A549 (cell line): ENCODE results near the gene CISH. TPM values are rescaled to one million over a fixed set of nuclear protein-coding genes. Genes with fewer than 3 reads are reported as not detected.

Experiments
- ATAC-seq, 2 experiments: fragments of 200-7000 bp in 1 of 2; fragments of >200 bp in 1 of 2; cut with Nextera tagmentation in 1 of 2; cut with Tn5 transposase in 1 of 2; 3 replicates each; pipeline versions ENCODE4 v1.8.0 to v1.9.1; 2018 to 2020; ENCODE audit warnings: mild to moderate bottlenecking in 1 of 2, moderate library complexity in 1 of 2
- CTCF ChIA-PET: fragments of 300-600 bp; sonication (Branson Sonifier 250); formaldehyde crosslinking; extraction: SDS; loops from one replicate; lab custom pipeline; 2021; ENCODE audit warnings: antibody characterized with exemption, inconsistent platforms; lab: Yijun Ruan, JAX
- POLR2A ChIA-PET: fragments of 350-600 bp; formaldehyde crosslinking; extraction: SDS; loops from one replicate; lab custom pipeline; 2021; ENCODE audit warnings: antibody characterized with exemption, inconsistent platforms; lab: Yijun Ruan, JAX
- DNase-seq, 2 experiments: peaks; one replicate each; pipeline versions ENCODE4 v3.0.0 to v3.0.0-alpha.2; 2011 to 2016; ENCODE audit warnings: low read depth in 1 of 2, low spot score in 1 of 2
- FAIRE-seq: peaks from 2 replicates; lab custom pipeline; 2011; peaks lifted over from hg19 to GRCh38; lab: Jason Lieb, UNC
- H3K27ac ChIP-seq, 2 experiments: fragments of >200 bp; sonication (Bioruptor Twin); formaldehyde crosslinking; 3 replicates each; pipeline ENCODE4 v1.5.1; 2016 to 2017
- H3K4me1 ChIP-seq: fragments of >200 bp; sonication (Bioruptor Twin); formaldehyde crosslinking; 3 replicates; pipeline ENCODE4 v1.6.1; 2016
- H3K4me2 ChIP-seq: fragments of >200 bp; sonication (Bioruptor Twin); formaldehyde crosslinking; 3 replicates; pipeline ENCODE4 v1.6.1; 2016
- H3K4me3 ChIP-seq: fragments of >200 bp; sonication (Bioruptor Twin); formaldehyde crosslinking; 3 replicates; pipeline ENCODE4 v1.5.1; 2016
- H3K9me3 ChIP-seq: fragments of >200 bp; sonication (Bioruptor Twin); formaldehyde crosslinking; 3 replicates; pipeline ENCODE4 v1.6.1; 2016
- CEBPB ChIP-seq, 2 experiments: fragments of >200 bp in 1 of 2; sonication (Bioruptor Twin) in 1 of 2; formaldehyde crosslinking in 1 of 2; IDR thresholded peaks; 2 replicates each; pipeline ENCODE4 v1.6.1; 2012 to 2016
- CHD2 ChIP-seq: fragments of 150-350 bp; IDR thresholded peaks from 2 replicates; pipeline ENCODE4 v1.6.1; 2014; ENCODE audit warnings: low read length; ENCODE audit not compliant: partially characterized antibody
- FOSB ChIP-seq: fragments of 250-450 bp; sonication (Bioruptor Pico); IDR thresholded peaks from 2 replicates; pipeline ENCODE4 v1.5.0; 2020; ENCODE audit warnings: mild to moderate bottlenecking, moderate library complexity
- FOSL2 ChIP-seq, 2 experiments: fragments of 450-650 bp in 1 of 2; fragments of >200 bp in 1 of 2; sonication (Bioruptor Twin) in 1 of 2; formaldehyde crosslinking; IDR thresholded peaks; 2 replicates each; pipeline versions ENCODE4 v1.5.0 to v1.6.1; 2016 to 2020; ENCODE audit warnings: mild to moderate bottlenecking in 1 of 2, moderate library complexity in 1 of 2
- GATA3 ChIP-seq: IDR thresholded peaks from 2 replicates; pipeline ENCODE4 v1.6.1; 2012; ENCODE audit warnings: borderline replicate concordance
- HOXA7 ChIP-seq: fragments of 250-450 bp; sonication (Bioruptor Pico); IDR thresholded peaks from 2 replicates; pipeline ENCODE4 v1.5.0; 2020; ENCODE audit warnings: mild to moderate bottlenecking, moderate library complexity
- HOXB13 ChIP-seq: fragments of 250-450 bp; sonication (Bioruptor Pico); IDR thresholded peaks from 2 replicates; pipeline ENCODE4 v1.5.0; 2020; ENCODE audit warnings: low read depth, mild to moderate bottlenecking, moderate library complexity
- HOXB5 ChIP-seq: fragments of 250-450 bp; sonication (Bioruptor Pico); IDR thresholded peaks from 2 replicates; pipeline ENCODE4 v1.5.0; 2020; ENCODE audit warnings: mild to moderate bottlenecking, moderate library complexity
- KDM1A ChIP-seq: fragments of 200-600 bp; sonication (generic); IDR thresholded peaks from 2 replicates; pipeline ENCODE4 v1.6.1; 2016; ENCODE audit warnings: low read depth, mild to moderate bottlenecking
- NR3C1 ChIP-seq: fragments of >200 bp; sonication (Bioruptor Twin); formaldehyde crosslinking; IDR thresholded peaks from 3 replicates; pipeline ENCODE4 v1.6.1; 2017
- POLR2AphosphoS2 ChIP-seq: conservative IDR thresholded peaks from 2 replicates; pipeline ENCODE4 v1.6.1; 2012; ENCODE audit warnings: low read length, improper control_type of control experiment, inconsistent platforms
- RARB ChIP-seq: fragments of 250-450 bp; sonication (Bioruptor Pico); IDR thresholded peaks from 2 replicates; pipeline ENCODE4 v1.8.0; 2021; ENCODE audit warnings: mild to moderate bottlenecking, moderate library complexity
- RNF2 ChIP-seq: fragments of 200-600 bp; sonication (generic); IDR thresholded peaks from 2 replicates; pipeline ENCODE4 v1.6.1; 2016; ENCODE audit warnings: low read depth, mild to moderate bottlenecking, antibody characterized with exemption, moderate library complexity, borderline replicate concordance
- SREBF2 ChIP-seq: fragments of 450-650 bp; IDR thresholded peaks from 2 replicates; pipeline ENCODE4 v1.6.1; 2014; ENCODE audit warnings: mild to moderate bottlenecking, moderate library complexity
- ZNF302 ChIP-seq: fragments of 250-450 bp; sonication (Bioruptor Pico); IDR thresholded peaks from 2 replicates; pipeline ENCODE4 v1.9.0; 2021; ENCODE audit warnings: inconsistent platforms, mild to moderate bottlenecking, moderate library complexity
- WGBS: methylation state at CpG from one replicate; pipeline ENCODE4 v1.1.6; 2017; ENCODE audit errors: missing lambda C conversion rate; 5-methylcytosine and 5-hydroxymethylcytosine counted together
- polyA plus RNA-seq, 4 experiments: library from polyadenylated mRNA; depleted of rRNA in 3 of 4; stranded (reverse); fragments of >200 nt; fragmentation: RNase III in 1 of 4; extraction: RNeasy Plus Mini Kit Qiagen cat#74134 plus additional on column Dnase treatment in 1 of 4; gene quantifications; 2 replicates in 3 of 4; 3 replicates in 1 of 4; pipeline ENCODE4 v1.2.3, GENCODE V29; 2011 to 2017
- TF ChIP-seq, protein P1 (sequence below): fragments of 150-350 bp; IDR thresholded peaks from 2 replicates; pipeline ENCODE4 v1.6.1; 2014; ENCODE audit warnings: low read depth, mild to moderate bottlenecking, low read length
- TF ChIP-seq, protein P2 (sequence below): fragments of 250-450 bp; sonication (Bioruptor Pico); IDR thresholded peaks from 2 replicates; pipeline ENCODE4 v1.5.0; 2021; ENCODE audit warnings: mild to moderate bottlenecking, moderate library complexity, borderline replicate concordance
- TF ChIP-seq, protein P3 (sequence below): fragments of 250-450 bp; sonication (Bioruptor Pico); IDR thresholded peaks from 2 replicates; pipeline ENCODE4 v1.5.0; 2020; ENCODE audit warnings: low read depth, mild to moderate bottlenecking, moderate library complexity
- TF ChIP-seq, protein P4 (sequence below): fragments of >200 bp; sonication (Bioruptor Twin); formaldehyde crosslinking; IDR thresholded peaks from 2 replicates; pipeline ENCODE4 v1.6.1; 2016
- TF ChIP-seq, protein P5 (sequence below): fragments of 450-650 bp; IDR thresholded peaks from 2 replicates; pipeline ENCODE4 v1.6.1; 2014; ENCODE audit warnings: antibody characterized with exemption

Gene CISH
- polyA plus RNA-seq, 2 of the 4 experiments (the other 2 are of a cell fraction): 0.43 to 0.68 TPM

DNA sequence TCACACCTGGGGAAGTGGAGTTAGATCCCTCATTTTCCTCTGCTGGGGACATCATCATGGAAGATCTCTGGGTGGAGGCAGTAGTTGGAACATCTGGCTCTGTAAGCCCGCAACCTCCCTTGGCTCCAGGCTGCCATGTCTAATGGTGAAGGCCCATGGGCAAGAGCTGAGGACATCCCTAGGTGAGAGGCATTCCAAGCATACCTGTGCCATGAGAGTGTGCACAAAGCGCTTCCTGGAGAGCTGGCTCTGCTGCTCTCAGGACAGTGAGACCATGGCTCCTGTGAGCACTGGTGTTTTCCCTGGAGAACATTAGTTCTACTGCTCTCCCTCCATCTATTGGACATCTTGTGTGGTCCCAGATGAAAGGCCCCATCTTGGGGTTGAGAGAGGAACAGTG lies 13.1 kb upstream of the CISH start:
- TF ChIP-seq SREBF2 (no peak), KDM1A (no peak), CEBPB (IDR thresholded peaks at IDR 0.05) (no peak), HOXA7 (no peak), POLR2AphosphoS2 (no peak), RARB (CRISPR knock-in tag) (no peak), HOXB13 (CRISPR knock-in tag) (no peak), GATA3 (no peak), RNF2 (no peak), FOSL2 (IDR thresholded peaks at IDR 0.05) (no peak), FOSL2 (CRISPR knock-in tag; IDR thresholded peaks at IDR 0.05) (no peak), HOXB5 (no peak), CHD2 (no peak)
- TF ChIP-seq, protein P1, sequence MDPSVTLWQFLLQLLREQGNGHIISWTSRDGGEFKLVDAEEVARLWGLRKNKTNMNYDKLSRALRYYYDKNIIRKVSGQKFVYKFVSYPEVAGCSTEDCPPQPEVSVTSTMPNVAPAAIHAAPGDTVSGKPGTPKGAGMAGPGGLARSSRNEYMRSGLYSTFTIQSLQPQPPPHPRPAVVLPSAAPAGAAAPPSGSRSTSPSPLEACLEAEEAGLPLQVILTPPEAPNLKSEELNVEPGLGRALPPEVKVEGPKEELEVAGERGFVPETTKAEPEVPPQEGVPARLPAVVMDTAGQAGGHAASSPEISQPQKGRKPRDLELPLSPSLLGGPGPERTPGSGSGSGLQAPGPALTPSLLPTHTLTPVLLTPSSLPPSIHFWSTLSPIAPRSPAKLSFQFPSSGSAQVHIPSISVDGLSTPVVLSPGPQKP: no peak
- TF ChIP-seq, protein P2, sequence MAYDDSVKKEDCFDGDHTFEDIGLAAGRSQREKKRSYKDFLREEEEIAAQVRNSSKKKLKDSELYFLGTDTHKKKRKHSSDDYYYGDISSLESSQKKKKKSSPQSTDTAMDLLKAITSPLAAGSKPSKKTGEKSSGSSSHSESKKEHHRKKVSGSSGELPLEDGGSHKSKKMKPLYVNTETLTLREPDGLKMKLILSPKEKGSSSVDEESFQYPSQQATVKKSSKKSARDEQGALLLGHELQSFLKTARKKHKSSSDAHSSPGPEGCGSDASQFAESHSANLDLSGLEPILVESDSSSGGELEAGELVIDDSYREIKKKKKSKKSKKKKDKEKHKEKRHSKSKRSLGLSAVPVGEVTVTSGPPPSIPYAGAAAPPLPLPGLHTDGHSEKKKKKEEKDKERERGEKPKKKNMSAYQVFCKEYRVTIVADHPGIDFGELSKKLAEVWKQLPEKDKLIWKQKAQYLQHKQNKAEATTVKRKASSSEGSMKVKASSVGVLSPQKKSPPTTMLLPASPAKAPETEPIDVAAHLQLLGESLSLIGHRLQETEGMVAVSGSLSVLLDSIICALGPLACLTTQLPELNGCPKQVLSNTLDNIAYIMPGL (CRISPR knock-in tag): no peak
- TF ChIP-seq, protein P3, sequence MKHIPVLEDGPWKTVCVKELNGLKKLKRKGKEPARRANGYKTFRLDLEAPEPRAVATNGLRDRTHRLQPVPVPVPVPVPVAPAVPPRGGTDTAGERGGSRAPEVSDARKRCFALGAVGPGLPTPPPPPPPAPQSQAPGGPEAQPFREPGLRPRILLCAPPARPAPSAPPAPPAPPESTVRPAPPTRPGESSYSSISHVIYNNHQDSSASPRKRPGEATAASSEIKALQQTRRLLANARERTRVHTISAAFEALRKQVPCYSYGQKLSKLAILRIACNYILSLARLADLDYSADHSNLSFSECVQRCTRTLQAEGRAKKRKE (CRISPR knock-in tag): no peak
- TF ChIP-seq, protein P4, sequence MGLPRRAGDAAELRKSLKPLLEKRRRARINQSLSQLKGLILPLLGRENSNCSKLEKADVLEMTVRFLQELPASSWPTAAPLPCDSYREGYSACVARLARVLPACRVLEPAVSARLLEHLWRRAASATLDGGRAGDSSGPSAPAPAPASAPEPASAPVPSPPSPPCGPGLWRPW: no peak
- TF ChIP-seq, protein P5, sequence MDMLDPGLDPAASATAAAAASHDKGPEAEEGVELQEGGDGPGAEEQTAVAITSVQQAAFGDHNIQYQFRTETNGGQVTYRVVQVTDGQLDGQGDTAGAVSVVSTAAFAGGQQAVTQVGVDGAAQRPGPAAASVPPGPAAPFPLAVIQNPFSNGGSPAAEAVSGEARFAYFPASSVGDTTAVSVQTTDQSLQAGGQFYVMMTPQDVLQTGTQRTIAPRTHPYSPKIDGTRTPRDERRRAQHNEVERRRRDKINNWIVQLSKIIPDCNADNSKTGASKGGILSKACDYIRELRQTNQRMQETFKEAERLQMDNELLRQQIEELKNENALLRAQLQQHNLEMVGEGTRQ: no peak
- TF ChIP-seq, all 56 proteins: peak for 0
- Histone ChIP-seq H3K9me3 (no peaks in the 10 kb centered on the region), H3K4me1 (peaks cover 19% of the 10 kb centered on the region), H3K4me2 (no peak overlapping the region), H3K4me3 (no peak overlapping the region), H3K27ac (no peak overlapping the region)
- FAIRE-seq: no peak
- 75% methylated on average over 1 of the region's 2 CpGs for WGBS
- ChIA-PET POLR2A (no interaction called here), CTCF (interaction anchor here (0.9 to 1.6 kb wide), 3 partner anchors 9 to 764 kb away, joined by 3 to 7 read pairs (median 3); no protein-coding TSS in a partner anchor)
- DNase-seq: no peak
- no peak for ATAC-seq

DNA sequence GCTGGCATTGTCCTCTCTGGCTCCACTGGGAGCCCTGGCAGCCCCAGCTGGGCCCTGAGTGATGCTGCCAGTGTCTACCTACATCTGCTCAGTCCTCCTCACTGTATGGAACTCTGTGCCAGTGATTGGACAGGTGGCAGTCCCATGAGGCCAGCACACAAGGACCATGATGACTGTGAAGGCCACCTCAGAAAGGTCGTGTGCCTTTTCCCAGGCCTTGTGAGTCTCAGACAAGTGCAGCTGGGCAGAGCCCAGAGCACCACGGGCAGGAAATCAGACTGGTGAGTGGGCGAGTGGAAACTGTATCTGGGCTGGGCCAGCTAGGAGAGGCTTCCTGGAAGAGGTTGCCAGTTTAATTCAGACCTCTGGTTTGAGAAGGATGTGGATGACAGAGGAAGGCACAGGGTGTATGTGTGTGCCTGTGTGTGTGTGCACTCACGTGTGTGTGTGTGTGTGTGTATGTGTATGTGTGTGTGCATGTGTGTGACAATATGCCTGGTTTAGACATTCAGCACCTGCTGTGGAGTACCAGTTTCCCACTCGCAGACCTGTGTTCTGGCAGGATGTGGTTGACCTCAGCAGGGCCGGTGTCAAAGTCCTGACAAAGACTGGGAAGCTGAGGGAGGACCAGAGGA lies 12.4 kb upstream of the CISH start:
- ChIA-PET POLR2A (no interaction called here), CTCF (interaction anchor here (0.7 to 1.6 kb wide), 5 partner anchors 8 to 765 kb away, joined by 3 to 7 read pairs (median 3); no protein-coding TSS in a partner anchor)
- no peak for FAIRE-seq
- 71% methylated on average over 6 of the region's 6 CpGs for WGBS
- Histone ChIP-seq H3K9me3 (no peaks in the 10 kb centered on the region), H3K4me3 (no peak overlapping the region), H3K27ac (no peak overlapping the region), H3K4me1 (peaks cover 19% of the 10 kb centered on the region), H3K4me2 (no peak overlapping the region)
- no peak for DNase-seq
- TF ChIP-seq FOSB (CRISPR knock-in tag) (no peak), NR3C1 (no peak), GATA3 (no peak), RARB (CRISPR knock-in tag) (no peak), CEBPB (IDR thresholded peaks at IDR 0.05) (no peak), ZNF302 (CRISPR knock-in tag) (no peak)
- TF ChIP-seq, protein P4: no peak
- ATAC-seq: no peak
